Left ventricle myocardium inferior (tissue), 1 donor: ENCODE data around the gene AAMP. TPM values are rescaled to one million over a fixed set of nuclear protein-coding genes. Genes with fewer than 3 reads are reported as not detected.
"Not testable (repeated sequence)": the region's sequence is repeated elsewhere in the genome, so short reads cannot be mapped to it uniquely, and the experiment has no call there.

Experiments
- DNase-seq: peaks from one replicate; pipeline ENCODE4 v3.0.0-alpha.2; 2020
- H3K27ac ChIP-seq: fragments of 200-600 bp; replicated peaks from 2 replicates; pipeline ENCODE4 v1.8.0; 2021
- H3K27me3 ChIP-seq: fragments of 200-600 bp; 2 replicates; pipeline ENCODE4 v1.8.0; 2021; ENCODE audit warnings: low read depth
- H3K36me3 ChIP-seq: fragments of 200-600 bp; 2 replicates; pipeline ENCODE4 v1.8.0; 2021
- H3K4me1 ChIP-seq: fragments of 200-600 bp; 2 replicates; pipeline ENCODE4 v1.8.0; 2021
- H3K4me3 ChIP-seq: fragments of 200-600 bp; 2 replicates; pipeline ENCODE4 v1.8.0; 2021; ENCODE audit warnings: mild to moderate bottlenecking, moderate library complexity
- H3K9me3 ChIP-seq: fragments of 200-600 bp; replicated peaks from 2 replicates; pipeline ENCODE4 v1.8.0; 2021
- intact Hi-C: fragments of 100-400 bp; cut with micrococcal nuclease; formaldehyde crosslinking; loops from one replicate; pipeline ENCODE4 v1.11.0; 2022
- long read RNA-seq: library from polyadenylated mRNA; unstranded; transcript quantifications from one replicate; pipeline ENCODE4 v2.0.0, GENCODE V29; 2021
- total RNA-seq: library from RNA; stranded (reverse); fragmentation: NEBNext Ultra II Directional; extraction: Animal tissue kit (Norgen Biotek cat#: 25700); gene quantifications from one replicate; pipeline ENCODE4 v1.2.1, GENCODE V29; 2021
- TF ChIP-seq, protein P1 (sequence below): fragments of 200-600 bp; IDR thresholded peaks from 2 replicates; pipeline ENCODE4 v1.8.0; 2021; ENCODE audit warnings: antibody characterized with exemption, mild to moderate bottlenecking, borderline replicate concordance
- donor health status: DM: no; HTN: yes; CAD: no; lungs with severe emphysema.

Gene AAMP
- total RNA-seq, result 50.5 TPM
- long read RNA-seq, transcript AAMP-201 (11 exons, 1,886 nt), result major isoform, 140 of 178 reads
- long read RNA-seq, transcript AAMP-204 (11 exons, 1,804 nt), result minor isoform, 15 of 178 reads
- long read RNA-seq, partial matches to known transcripts, result 3 of 178 reads
- long read RNA-seq, other reads (novel, unspliced or antisense), result 17 of 178 reads

DNA sequence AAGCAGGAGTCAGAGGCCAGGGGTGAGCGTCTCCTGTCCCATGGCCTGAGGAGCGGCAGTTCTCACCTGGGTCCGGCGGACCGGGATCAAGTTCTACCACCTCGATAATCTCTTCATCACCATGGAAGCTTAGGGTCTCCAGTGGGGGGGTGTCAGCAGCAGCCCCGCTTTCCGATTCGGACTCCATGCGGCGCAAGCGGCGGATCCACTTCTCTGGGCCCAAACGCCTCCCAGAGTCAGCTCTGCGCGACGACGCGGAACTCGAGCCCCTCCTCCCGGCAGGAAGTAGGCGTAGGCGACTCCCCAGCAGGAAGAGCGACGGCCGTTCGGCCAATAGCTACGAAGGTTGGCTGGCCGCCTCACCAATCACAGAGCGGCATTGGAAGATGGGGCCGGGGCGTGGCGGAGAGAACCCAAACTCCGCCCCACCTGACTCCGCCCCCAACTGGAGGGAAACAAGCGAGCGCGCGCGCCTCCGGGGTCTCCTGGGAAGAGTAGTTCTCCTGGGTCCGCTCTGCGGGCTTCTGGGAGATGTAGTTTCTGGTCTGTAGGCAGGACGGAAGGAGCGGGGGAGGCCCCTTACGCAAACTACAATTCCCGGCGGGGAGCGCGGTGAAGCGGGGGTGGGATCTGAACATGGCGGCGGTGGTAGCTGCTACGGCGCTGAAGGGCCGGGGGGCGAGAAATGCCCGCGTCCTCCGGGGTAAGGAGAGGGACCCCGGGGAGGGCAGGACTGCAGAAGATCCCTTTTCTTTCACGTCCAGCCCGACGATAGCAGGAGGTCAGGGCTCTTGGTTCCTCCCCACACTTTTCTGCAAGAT lies at the start of gene AAMP, which contains the start of gene PNKD:
Gene AAMP (minus strand): TSS at position 238 of the 821 bp plus-strand sequence. CDS start 51 bp downstream, at position 187.
Gene PNKD (plus strand): TSS at position 620 of the 821 bp plus-strand sequence. CDS start 17 bp downstream, at position 637.
- intact Hi-C loops, result no loop called here
- Histone ChIP-seq H3K4me3 (peak within 1 kb of the TSS; percentile 95), H3K36me3 (peaks cover 53% of the 10 kb centered on the region), H3K9me3 (no peaks in the 10 kb centered on the region), H3K4me1 (peaks cover 72% of the 10 kb centered on the region), H3K27me3 (no peaks in the 10 kb centered on the region), H3K27ac (peak within 1 kb of the TSS; percentile 88)
- DNase-seq, result peak; percentile 100
- TF ChIP-seq, protein P1, sequence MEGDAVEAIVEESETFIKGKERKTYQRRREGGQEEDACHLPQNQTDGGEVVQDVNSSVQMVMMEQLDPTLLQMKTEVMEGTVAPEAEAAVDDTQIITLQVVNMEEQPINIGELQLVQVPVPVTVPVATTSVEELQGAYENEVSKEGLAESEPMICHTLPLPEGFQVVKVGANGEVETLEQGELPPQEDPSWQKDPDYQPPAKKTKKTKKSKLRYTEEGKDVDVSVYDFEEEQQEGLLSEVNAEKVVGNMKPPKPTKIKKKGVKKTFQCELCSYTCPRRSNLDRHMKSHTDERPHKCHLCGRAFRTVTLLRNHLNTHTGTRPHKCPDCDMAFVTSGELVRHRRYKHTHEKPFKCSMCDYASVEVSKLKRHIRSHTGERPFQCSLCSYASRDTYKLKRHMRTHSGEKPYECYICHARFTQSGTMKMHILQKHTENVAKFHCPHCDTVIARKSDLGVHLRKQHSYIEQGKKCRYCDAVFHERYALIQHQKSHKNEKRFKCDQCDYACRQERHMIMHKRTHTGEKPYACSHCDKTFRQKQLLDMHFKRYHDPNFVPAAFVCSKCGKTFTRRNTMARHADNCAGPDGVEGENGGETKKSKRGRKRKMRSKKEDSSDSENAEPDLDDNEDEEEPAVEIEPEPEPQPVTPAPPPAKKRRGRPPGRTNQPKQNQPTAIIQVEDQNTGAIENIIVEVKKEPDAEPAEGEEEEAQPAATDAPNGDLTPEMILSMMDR, result peak; percentile 33

DNA sequence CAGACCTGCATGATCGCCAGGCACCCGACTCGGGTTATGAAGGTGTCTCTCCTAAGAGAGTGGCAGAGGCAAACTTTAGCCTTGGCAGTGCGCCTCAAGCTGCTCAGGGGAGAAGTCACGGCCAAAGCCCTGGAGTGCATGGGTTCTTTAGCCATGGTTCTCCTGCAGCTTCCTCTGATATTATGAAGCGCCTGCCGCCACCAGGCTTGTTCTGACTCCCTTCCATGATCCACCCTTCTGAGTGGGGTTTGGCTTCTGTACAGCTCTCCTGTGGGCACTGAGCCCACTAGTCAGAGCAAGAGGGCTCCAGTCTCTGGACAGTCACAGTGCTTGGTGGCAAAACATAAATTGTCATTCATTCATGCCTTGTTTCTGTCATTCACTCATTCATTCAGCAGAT lies 48.3 kb upstream of the AAMP start:
- no peaks in the 10 kb centered on the region for H3K9me3 ChIP-seq
- no peak for DNase-seq
- peaks cover 13% of the 10 kb centered on the region for H3K4me1 ChIP-seq
- H3K4me3 ChIP-seq, result no peak overlapping the region
- intact Hi-C loops, result no loop called here
- no peaks in the 10 kb centered on the region for H3K27me3 ChIP-seq
- H3K27ac ChIP-seq, result no peak overlapping the region
- TF ChIP-seq, protein P1, result no peak
- H3K36me3 ChIP-seq, result no peaks in the 10 kb centered on the region

- no peak overlapping the region for H3K27ac ChIP-seq
- H3K36me3 ChIP-seq, result no peaks in the 10 kb centered on the region
- H3K9me3 ChIP-seq, result no peaks in the 10 kb centered on the region
- intact Hi-C loops, result no loop called here
- no peak overlapping the region for H3K4me3 ChIP-seq
- TF ChIP-seq, protein P1, result no peak
- DNase-seq, result no peak
- H3K4me1 ChIP-seq, result peaks cover 10% of the 10 kb centered on the region
- H3K27me3 ChIP-seq, result no peaks in the 10 kb centered on the region
Observed at GRCh38 chr2:218317835-218318234, 47.9 kb upstream of the AAMP start.

DNA sequence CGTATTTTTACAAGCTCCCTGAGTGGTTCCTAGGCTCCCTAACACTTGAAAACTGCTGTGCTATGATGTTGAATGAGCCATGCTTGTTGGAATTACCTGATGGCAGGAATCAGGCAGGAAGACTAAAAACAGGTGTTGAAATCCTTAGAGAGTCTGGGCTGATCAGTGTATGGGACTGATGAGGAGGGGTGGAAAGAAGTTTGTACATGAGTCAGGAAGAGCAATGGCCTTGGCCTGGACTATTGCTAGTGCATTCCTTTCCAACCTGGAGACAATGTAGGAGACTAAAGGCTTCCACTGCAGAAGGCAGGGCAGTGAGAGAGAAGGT lies 47.3 kb upstream of the AAMP start:
- intact Hi-C loops, result no loop called here

GRCh38 chr2:218315397-218315796 lies 45.5 kb upstream of the AAMP start:
- H3K27ac ChIP-seq, result no peak overlapping the region
- DNase-seq, result no peak
- H3K27me3 ChIP-seq, result no peaks in the 10 kb centered on the region
- no peak overlapping the region for H3K4me3 ChIP-seq
- TF ChIP-seq, protein P1, result no peak
- H3K4me1 ChIP-seq, result no peaks in the 10 kb centered on the region
- intact Hi-C loops, result no loop called here
- no peaks in the 10 kb centered on the region for H3K9me3 ChIP-seq
- no peaks in the 10 kb centered on the region for H3K36me3 ChIP-seq

More for the DNA sequence above, 47.3 kb upstream of the AAMP start:
- DNase-seq, result no peak
- TF ChIP-seq, protein P1, result no peak
- Histone ChIP-seq H3K27me3 (no peaks in the 10 kb centered on the region), H3K4me1 (peaks cover 4% of the 10 kb centered on the region), H3K36me3 (no peaks in the 10 kb centered on the region), H3K27ac (no peak overlapping the region), H3K4me3 (no peak overlapping the region), H3K9me3 (no peaks in the 10 kb centered on the region)

DNA sequence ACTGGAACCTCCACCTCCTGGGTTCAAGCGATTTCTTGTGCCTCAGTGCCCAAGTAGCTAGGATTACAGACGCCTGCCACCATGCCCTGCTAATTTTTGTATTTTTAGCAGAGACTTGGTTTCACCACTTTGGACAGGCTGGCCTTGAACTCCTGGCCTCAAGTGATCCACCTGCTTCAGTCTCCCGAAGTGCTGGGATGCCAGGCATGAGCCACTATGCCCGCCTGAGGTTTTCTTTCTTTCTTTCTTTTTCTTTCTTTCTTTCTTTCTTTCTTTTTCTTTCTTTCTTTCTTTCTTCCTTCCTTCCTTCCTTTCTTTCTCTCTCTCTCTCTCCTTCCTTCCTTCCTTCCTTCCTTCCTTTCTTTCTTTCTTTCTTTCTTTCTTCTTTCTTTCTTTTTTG lies 44.8 kb upstream of the AAMP start:
- H3K4me1 ChIP-seq, DNase-seq, H3K27ac ChIP-seq, H3K27me3 ChIP-seq, intact Hi-C loops, H3K4me3 ChIP-seq, H3K36me3 ChIP-seq, H3K9me3 ChIP-seq: not testable (repeated sequence)
